Stimulated activated CD4-positive, alpha-beta T cell treated with anti-CD3 and anti-CD28 coated beads, Interleukin-2, amount 100 ng/mL, for 48 hours (primary cell): ENCODE measurements around the gene JTB.

Experiments used
- DNase-seq, 2 donors: peaks; one replicate each; pipeline ENCODE4 v3.0.0-alpha.2; 2020

JTB gene

GRCh38 chr1:153978274-153978909 lies 918 bp upstream of the JTB start:
- no peak for DNase-seq

GRCh38 chr1:153976819-153977249 lies 640 bp downstream of the JTB start:
- DNase-seq = no peak

- DNase-seq = no peak
Measured at GRCh38 chr1:153973525-153973924, 3.9 kb downstream of the JTB start.

GRCh38 chr1:153973071-153973470 lies 4.4 kb downstream of the JTB start:
- no peak for DNase-seq

- no peak for DNase-seq
Measured at GRCh38 chr1:153970346-153970745, 7.1 kb downstream of the JTB start.

- DNase-seq = no peak
Measured at GRCh38 chr1:153968972-153969371, 8.5 kb downstream of the JTB start.

GRCh38 chr1:153968408-153968807 lies 9.1 kb downstream of the JTB start:
- DNase-seq = no peak

GRCh38 chr1:153968000-153968363 lies 9.5 kb downstream of the JTB start:
- no peak for DNase-seq

- DNase-seq = peak; percentile 67 to 71
Measured at GRCh38 chr1:153967107-153967999, 10.1 kb downstream of the JTB start, which contains the start of gene CREB3L4. Gene CREB3L4 (plus strand): TSS chr1:153967902. CDS start chr1:153968526, 624 bp downstream.

GRCh38 chr1:153963850-153964331 lies 13.6 kb downstream of the JTB start:
- DNase-seq = no peak

- peak; percentile 93 to 97 for DNase-seq
Measured at GRCh38 chr1:153963030-153963849, 14.2 kb downstream of the JTB start, which contains the start of gene SLC39A1. Gene SLC39A1 (minus strand): TSS chr1:153963537. CDS start chr1:153962715, 822 bp downstream.

GRCh38 chr1:153962088-153963029 lies 15.1 kb downstream of the JTB start:
- no peak for DNase-seq

GRCh38 chr1:153961421-153961820 lies 16.1 kb downstream of the JTB start:
- no peak for DNase-seq

GRCh38 chr1:153960206-153960605 lies 17.3 kb downstream of the JTB start:
- DNase-seq = no peak

- no peak for DNase-seq
Measured at GRCh38 chr1:153959454-153959853, 18.0 kb downstream of the JTB start.

GRCh38 chr1:153958961-153959260 lies 18.6 kb downstream of the JTB start:
- DNase-seq = no peak

GRCh38 chr1:153958111-153958960 lies 19.1 kb downstream of the JTB start, which contains the start of gene CRTC2:
Gene CRTC2 (minus strand): TSS chr1:153958612. CDS start chr1:153958497, 115 bp downstream.
- peak; percentile 94 to 96 for DNase-seq

- DNase-seq = peak in 1 of 2 donors; percentile 29
Measured at GRCh38 chr1:153957744-153958110, 19.7 kb downstream of the JTB start.

- no peak for DNase-seq
Measured at GRCh38 chr1:153956997-153957715, 20.3 kb downstream of the JTB start.

- no peak for DNase-seq
Measured at GRCh38 chr1:153954826-153955225, 22.6 kb downstream of the JTB start.
